ENCODE results near the gene FMN2. TPM values are rescaled to one million over a fixed set of nuclear protein-coding genes. Genes with fewer than 3 reads are reported as not detected.
A peak's percentile ranks its signal among the peaks of the same experiment; 100 is the strongest.

Gene FMN2
- total RNA-seq, 1 experiment from 2014 or later: 0.59 TPM

- H3K79me1 ChIP-seq (ENCODE audit: insufficient read depth, low read depth, low read length, poor library complexity, severe bottlenecking): no peaks in the 10 kb centered on the region
- H3K56ac ChIP-seq (ENCODE audit: insufficient read length, low read depth, low read length): no peak overlapping the region
- H3K4me1 Mint-ChIP-seq: peaks cover 30 to 34% of the 10 kb centered on the region in 2 experiments
- H4K8ac ChIP-seq (replicated peaks; ENCODE audit: insufficient read length, low read depth, low read length): no peak overlapping the region
- no peak overlapping the region for H3K27ac ChIP-seq (ENCODE audit: insufficient read length, low read depth, low read length)
- H3K27me3 Mint-ChIP-seq (ENCODE audit: low read depth): no peaks in the 10 kb centered on the region; the same call in 1 of the 2 replicates
- H2BK15ac ChIP-seq (ENCODE audit: low read depth, low read length): no peak overlapping the region
- H3K4me2 ChIP-seq (ENCODE audit: insufficient read depth, insufficient read length, low read length): no peak overlapping the region
- peaks cover 12% of the 10 kb centered on the region for H3K4me1 ChIP-seq (ENCODE audit: insufficient read depth, low read length)
- no CpG with 5 or more reads among the region's 3 CpGs for WGBS (ENCODE audit: extremely low coverage, insufficient read length, low lambda C conversion rate)
- H3K23me2 ChIP-seq (ENCODE audit: insufficient read length, low read depth, low read length, poor library complexity, severe bottlenecking): no peaks in the 10 kb centered on the region
- H3K18ac ChIP-seq (ENCODE audit: insufficient read length, low read depth, low read length): no peak overlapping the region
- H3K36me3 Mint-ChIP-seq (ENCODE audit: insufficient read depth in 1 of 3, low read depth in 3 of 3): peaks cover 3% of the 10 kb centered on the region in 3 experiments; a peak in 4 of 7 replicates
- no peaks in the 10 kb centered on the region for H4K20me1 ChIP-seq (ENCODE audit: control insufficient read depth, insufficient read depth, insufficient read length)
- H2AK5ac ChIP-seq (ENCODE audit: insufficient read length, low read length): no peak overlapping the region
- H3T11ph ChIP-seq (ENCODE audit: low read length): no peak overlapping the region
- H3K27ac Mint-ChIP-seq: peak overlapping the region in 1 of 3 experiments; percentile 31; a peak in 2 of 7 replicates
- H3K79me2 ChIP-seq (ENCODE audit: insufficient read depth, low read length): no peaks in the 10 kb centered on the region
- H4K91ac ChIP-seq (ENCODE audit: insufficient read length, low read depth, low read length): no peak overlapping the region
- no peak overlapping the region for H4K5ac ChIP-seq (ENCODE audit: insufficient read length, low read depth, low read length)
- H3K9me3 ChIP-seq (ENCODE audit: control insufficient read depth, low read depth, low read length): no peaks in the 10 kb centered on the region
- no peaks in the 10 kb centered on the region for H3K27me3 ChIP-seq (ENCODE audit: insufficient read depth, low read length)
- peaks cover 8% of the 10 kb centered on the region in 2 experiments; a peak in 3 of 5 replicates for H3K9me3 Mint-ChIP-seq
- peak; percentile 27; the same call in 1 of the 3 replicates for TF ChIP-seq CTCF (conservative IDR thresholded peaks at IDR 0.05)
- H3K14ac ChIP-seq (ENCODE audit: insufficient read depth, low read length): no peak overlapping the region
- no peak overlapping the region for H2BK20ac ChIP-seq (ENCODE audit: low read depth, low read length, poor library complexity, severe bottlenecking)
- H3K4me3 Mint-ChIP-seq: no peak overlapping the region
- no peak overlapping the region for H3K9ac ChIP-seq (ENCODE audit: extremely low read depth, insufficient read length, low read length)
- no peak overlapping the region for H2BK5ac ChIP-seq (ENCODE audit: insufficient read length, low read length)
- H3K23ac ChIP-seq (ENCODE audit: insufficient read length, low read depth, low read length): no peak overlapping the region
- no peak overlapping the region for H2BK120ac ChIP-seq (ENCODE audit: low read depth, low read length, poor library complexity, severe bottlenecking)
- DNase-seq: peak; percentile 35
- H3K4ac ChIP-seq (ENCODE audit: low read depth, low read length): no peak overlapping the region
- no peak overlapping the region for H2AFZ ChIP-seq (ENCODE audit: low read length)
- H2BK12ac ChIP-seq (ENCODE audit: insufficient read length, low read depth, low read length): no peak overlapping the region
Observed at GRCh38 chr1:240073097-240073496, 18.6 kb upstream of the FMN2 start.
